HG03280 (cell line): ENCODE results near the gene CEP57.
"Not testable (repeated sequence)": the region's sequence is repeated elsewhere in the genome, so short reads cannot be mapped to it uniquely, and the experiment has no call there.

Experiments used
- ATAC-seq: cut with Tn5 transposase; IDR thresholded peaks from one replicate; pipeline ENCODE4 v1.9.1; 2021; ENCODE audit warnings: mild to moderate bottlenecking, moderate library complexity; ENCODE audit not compliant: unreplicated experiment

The CEP57 gene

GRCh38 chr11:95795627-95796295, 5.5 kb downstream of the CEP57 start:
- ATAC-seq = no peak

- no peak for ATAC-seq
Observed at GRCh38 chr11:95796501-95796900, 6.2 kb downstream of the CEP57 start.

- ATAC-seq = no peak
Observed at GRCh38 chr11:95799546-95799945, 9.2 kb downstream of the CEP57 start.

DNA sequence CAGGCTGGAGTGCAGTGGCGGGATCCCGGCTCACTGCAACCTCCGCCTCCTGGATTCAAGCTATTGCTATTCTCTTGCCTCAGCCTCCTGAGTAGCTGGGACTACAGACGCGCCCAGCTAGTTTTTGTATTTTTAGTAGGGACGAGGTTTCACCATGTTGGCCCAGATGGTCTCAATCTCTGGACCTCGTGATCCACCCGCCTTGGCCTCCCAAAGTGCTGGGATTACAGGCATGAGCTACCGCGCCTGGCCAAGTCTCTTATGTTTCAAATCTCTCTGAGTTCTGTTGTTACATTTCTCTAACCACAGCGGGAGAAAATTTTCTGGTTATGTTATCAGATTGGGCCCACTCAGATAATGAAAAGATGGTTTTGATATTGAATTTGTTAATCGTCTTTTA, 10.1 kb downstream of the CEP57 start:
- no peak for ATAC-seq

- no peak for ATAC-seq
Observed at GRCh38 chr11:95802806-95803205, 12.5 kb downstream of the CEP57 start.

DNA sequence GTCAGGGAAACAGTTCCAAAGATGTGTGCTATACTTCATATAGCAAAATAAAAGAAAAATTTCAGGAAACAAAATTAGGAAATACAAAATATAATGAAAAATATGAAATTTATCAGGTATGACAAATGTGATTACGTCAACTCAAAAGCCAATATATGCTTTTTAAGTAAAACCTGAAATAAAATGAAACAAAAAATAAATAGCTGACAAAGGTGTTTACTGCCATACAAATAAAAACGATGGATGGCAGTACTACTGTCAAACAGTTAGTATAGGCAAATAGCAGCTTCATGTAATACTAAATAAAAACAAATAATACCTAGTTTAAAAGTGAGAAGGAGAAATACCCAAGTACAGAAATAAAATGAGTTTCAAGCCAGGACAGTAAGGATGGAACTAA, 13.7 kb downstream of the CEP57 start:
- ATAC-seq = no peak

- no peak for ATAC-seq
Observed at GRCh38 chr11:95805869-95806268, 15.6 kb downstream of the CEP57 start.

DNA sequence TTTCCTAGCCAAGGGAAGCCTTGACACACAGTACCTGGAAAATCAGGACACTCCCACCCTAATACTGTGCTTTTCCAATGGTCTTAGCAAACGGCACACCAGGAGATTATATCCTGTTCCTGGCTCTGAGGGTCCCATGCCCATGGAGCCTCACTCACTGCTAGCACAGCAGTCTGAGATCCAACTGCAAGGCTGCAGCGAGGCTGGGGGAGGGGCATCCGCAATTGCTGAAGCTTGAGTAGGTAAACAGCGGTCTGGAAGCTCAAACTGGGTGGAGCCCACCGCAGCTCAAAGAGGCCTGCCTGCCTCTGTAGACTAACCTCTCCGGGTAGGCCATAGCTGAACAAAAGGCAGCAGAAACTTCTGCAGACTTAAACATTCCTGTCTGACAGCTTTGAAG, 16.2 kb downstream of the CEP57 start:
- not testable (repeated sequence) for ATAC-seq

DNA sequence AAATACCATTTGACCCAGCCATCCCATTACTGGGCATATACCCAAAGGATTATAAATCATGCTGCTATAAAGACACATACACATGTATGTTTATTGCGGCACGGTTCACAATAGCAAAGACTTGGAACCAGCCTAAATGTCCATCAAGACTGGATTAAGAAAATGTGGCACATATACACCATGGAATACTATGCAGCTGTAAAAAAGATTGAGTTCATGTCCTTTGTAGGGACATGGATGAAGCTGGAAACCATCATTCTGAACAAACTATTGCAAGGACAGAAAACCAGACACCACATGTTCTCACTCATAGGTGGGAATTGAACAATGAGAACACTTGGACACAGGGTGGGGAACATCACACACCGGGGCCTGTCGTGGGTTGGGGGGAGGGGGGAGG, 20.8 kb downstream of the CEP57 start:
- not testable (repeated sequence) for ATAC-seq

- no peak for ATAC-seq
Observed at GRCh38 chr11:95816037-95816436, 25.7 kb downstream of the CEP57 start.

DNA sequence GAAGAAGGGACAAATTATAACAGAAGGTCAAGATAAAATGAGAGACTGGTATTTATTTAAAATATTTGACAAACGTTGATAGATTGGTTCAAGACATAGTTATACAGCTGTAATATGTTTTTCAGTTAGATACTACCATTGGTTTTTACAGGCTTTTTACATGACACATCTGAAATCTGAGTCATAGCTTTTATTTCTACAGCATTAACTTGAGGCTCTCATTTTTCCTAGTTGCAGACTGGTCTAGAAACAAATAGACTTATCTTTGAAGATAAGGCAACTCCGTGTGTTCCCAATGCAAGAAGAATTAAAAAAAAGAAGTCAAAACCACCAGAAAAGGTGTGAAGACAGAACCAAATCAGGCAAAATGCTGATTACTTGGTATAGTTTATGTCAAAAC, 31.3 kb downstream of the CEP57 start:
- ATAC-seq = no peak

DNA sequence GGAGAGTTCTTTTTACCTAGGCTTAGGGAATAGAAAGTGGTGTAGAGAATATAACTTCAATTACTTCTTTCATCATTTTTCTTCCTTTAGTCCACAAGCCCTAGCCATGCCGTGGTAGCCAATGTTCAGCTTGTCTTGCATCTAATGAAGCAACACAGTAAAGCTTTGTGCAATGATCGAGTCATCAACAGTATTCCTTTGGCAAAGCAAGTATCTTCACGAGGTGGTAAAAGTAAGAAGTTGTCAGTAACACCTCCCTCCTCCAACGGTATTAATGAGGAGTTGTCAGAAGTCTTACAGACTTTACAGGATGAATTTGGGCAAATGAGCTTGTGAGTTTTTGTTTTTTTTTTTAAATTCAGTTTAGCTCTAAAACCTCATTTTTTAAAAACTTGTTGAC, 37.4 kb downstream of the CEP57 start:
- no peak for ATAC-seq

DNA sequence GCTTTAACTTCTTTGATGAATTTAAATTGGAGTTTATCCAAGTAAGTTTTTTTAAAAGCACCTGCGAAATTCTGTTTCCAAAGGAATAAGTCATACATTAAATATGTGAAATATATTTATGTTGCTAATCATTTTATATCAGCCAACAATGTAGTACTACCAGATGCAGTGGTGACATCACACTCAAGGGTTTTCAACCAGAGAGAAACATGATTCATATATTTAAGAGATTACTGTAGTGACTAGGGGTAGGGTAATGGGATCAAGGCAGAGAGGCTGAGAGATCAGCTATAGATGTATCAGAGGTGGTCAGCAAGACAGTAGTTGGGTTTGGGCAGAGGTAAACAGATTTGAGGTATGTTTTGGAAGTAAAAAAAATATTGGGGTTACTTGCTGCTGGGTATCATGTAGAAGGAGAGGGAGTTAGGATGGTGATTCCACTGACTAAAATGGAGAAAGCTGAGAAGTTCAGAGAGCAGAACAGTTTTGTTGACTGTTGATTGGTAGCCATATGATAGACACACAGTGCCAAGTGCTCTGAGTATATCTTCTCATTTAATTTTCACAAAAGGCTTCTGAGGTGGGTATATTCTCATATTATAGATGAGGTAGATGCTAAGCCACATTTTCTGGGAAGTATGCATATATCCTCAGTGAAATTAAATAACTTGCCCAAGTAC, 39.4 kb downstream of the CEP57 start:
- no peak for ATAC-seq

DNA sequence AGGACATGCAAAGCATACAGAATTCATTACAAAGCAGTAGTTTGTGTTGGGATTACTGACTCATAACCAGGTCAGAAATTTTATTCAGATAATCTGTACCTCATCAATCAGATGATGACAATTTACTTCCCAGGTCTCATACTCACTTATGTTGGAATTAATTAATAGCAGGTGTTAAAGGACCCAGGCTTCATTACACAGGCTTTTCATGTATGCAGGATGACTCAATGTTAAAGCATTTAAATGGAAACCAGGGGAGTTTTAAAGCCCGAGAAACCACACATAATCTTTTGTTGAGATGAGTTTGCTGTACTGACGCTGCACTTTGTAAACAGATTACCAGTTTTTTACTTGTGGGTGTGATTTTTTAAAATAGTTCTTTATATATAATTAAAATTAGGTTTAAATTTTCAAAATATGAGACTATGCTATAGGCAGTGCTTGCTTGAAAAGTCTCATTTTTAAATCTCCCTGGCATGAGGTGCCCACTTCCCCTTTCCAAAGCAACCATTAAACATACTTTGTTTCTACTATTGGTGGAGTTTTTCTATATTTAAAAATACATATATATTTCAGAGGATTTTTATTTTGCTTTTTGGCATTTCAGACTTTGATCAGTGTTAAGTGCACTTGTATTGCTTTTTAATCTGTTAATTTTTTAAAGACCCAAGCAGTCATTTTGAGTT, 41.0 kb downstream of the CEP57 start:
- ATAC-seq = no peak

GRCh38 chr11:95832763-95833162, 42.5 kb downstream of the CEP57 start:
- no peak for ATAC-seq

- no peak for ATAC-seq
Observed at GRCh38 chr11:95833378-95833777, 43.1 kb downstream of the CEP57 start.

GRCh38 chr11:95835351-95835750, 45.1 kb downstream of the CEP57 start:
- ATAC-seq = no peak

- ATAC-seq = peak; percentile 90
Observed at GRCh38 chr11:95835768-95836488, 45.6 kb downstream of the CEP57 start.

DNA sequence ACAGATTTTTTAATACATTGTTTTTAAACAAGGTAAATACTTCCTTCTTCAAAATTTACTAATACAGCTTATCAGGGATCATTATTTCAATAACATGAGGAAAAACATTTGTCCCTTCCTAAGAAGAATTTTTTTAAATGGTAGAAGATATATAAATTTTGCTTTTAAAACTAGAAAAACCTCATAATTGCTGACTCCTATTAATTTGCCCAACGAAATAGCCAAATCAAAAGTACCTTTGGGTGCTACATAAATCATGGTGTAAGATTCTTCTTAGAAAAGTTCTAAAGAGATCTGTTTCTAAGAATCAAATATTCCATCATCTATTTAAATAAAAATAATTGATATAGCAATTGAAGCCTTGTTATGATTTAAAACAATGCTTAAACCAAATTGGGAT, 54.9 kb downstream of the CEP57 start:
- no peak for ATAC-seq

GRCh38 chr11:95849087-95849825, 59.0 kb downstream of the CEP57 start:
- ATAC-seq = no peak

DNA sequence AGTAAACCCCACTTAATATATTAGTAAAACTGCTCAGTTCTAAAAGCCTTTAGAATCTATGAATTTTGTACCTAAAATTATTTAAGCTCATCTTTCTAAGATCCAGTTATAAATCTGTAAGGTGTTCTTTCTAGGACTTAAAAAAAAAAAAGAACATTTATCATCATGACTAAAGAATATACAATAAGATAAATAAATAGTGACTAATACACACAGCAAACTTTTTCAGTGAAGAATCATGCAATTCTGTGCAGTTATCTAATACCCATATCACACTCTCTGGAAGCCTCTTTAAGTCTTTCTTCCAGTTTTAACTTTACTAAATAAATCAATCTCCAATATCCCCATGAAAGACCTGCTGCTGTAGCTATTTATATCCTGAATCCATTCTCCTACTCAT, 59.8 kb downstream of the CEP57 start:
- ATAC-seq = no peak
